Breast epithelium (tissue), 3 donors: Measurements from ENCODE around the gene OXCT1.

ENCODE experiments used
- POLR2A ChIP-seq: fragments of 450-650 bp; IDR thresholded peaks from one replicate; pipeline ENCODE4 v1.6.1; 2016; ENCODE audit warnings: antibody characterized with exemption, mild to moderate bottlenecking, moderate library complexity
- TF ChIP-seq, protein P1 (sequence below), 3 donors: fragments of 450-650 bp; IDR thresholded peaks; one replicate each; pipeline ENCODE4 v1.5.1; 2016 to 2017; ENCODE audit warnings: antibody characterized with exemption in 3 of 3, mild to moderate bottlenecking in 3 of 3, moderate library complexity in 3 of 3

DNA sequence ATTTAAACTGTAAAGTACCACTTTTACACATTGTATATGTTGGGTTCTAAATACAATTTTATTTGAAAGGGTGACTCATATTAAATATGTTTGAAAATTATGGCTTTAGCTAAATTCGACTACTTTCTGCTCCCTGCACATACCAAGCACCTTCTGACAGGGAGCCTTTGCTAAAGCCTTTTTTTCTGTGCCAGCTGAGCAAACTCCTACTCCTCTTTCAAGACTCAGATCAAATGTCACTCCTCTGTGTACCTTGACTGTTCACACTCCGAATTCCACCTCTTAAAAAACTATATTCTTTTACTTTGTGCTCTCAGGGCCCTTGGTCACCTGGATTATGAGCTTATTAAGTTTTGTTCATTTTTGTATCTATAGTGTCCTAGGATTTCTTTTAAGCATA is 6.5 kb upstream of the OXCT1 start:
- TF ChIP-seq, protein P1, sequence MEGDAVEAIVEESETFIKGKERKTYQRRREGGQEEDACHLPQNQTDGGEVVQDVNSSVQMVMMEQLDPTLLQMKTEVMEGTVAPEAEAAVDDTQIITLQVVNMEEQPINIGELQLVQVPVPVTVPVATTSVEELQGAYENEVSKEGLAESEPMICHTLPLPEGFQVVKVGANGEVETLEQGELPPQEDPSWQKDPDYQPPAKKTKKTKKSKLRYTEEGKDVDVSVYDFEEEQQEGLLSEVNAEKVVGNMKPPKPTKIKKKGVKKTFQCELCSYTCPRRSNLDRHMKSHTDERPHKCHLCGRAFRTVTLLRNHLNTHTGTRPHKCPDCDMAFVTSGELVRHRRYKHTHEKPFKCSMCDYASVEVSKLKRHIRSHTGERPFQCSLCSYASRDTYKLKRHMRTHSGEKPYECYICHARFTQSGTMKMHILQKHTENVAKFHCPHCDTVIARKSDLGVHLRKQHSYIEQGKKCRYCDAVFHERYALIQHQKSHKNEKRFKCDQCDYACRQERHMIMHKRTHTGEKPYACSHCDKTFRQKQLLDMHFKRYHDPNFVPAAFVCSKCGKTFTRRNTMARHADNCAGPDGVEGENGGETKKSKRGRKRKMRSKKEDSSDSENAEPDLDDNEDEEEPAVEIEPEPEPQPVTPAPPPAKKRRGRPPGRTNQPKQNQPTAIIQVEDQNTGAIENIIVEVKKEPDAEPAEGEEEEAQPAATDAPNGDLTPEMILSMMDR (IDR thresholded peaks at IDR 0.05) = no peak
- TF ChIP-seq POLR2A = no peak
